ENCODE results near the gene MAPK8.

The MAPK8 gene

DNA sequence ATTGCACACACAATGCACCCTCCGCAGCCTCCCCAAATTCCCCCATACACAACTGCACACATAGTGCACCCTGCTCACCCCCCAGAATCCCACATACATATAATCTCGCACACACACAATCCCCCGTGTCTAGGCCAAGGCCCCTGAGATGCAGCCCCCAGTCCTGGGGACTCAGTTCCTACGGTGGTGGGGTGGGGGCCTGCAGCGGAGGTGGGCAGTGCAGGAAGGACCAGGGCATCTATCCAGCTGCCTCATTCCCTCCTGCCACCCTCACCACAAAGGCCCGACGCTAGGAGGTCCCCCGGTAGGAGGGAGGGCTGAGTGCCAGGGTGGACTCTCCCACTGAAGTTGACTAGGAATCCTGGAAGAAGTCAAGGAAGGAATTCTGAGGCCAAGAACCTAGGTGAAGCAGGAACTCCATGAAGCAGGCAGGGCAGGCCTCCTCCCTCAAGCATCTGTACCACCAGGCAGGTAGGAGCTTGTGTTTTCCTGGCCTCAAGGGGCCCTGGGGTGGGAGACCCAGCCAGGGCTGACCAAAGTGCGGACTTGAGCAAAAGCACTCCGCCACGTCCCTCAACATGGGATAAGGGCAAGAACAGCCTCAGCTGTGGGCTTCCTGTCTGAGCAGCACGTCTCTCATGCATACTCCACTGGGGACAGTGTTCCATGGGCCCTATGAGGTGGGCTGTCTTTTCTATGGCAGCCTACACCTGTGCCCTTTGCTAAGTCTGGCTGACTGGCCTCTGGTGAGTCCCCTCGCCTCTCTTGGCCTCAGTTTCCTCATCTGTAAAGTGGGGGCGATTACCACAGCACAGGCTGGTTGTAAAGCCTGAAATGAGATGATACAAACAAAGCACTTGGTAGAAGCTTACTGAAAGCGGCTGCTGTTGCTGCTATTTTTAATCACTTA is 145.7 kb downstream of the MAPK8 start:
- no peak for DNase-seq

DNA sequence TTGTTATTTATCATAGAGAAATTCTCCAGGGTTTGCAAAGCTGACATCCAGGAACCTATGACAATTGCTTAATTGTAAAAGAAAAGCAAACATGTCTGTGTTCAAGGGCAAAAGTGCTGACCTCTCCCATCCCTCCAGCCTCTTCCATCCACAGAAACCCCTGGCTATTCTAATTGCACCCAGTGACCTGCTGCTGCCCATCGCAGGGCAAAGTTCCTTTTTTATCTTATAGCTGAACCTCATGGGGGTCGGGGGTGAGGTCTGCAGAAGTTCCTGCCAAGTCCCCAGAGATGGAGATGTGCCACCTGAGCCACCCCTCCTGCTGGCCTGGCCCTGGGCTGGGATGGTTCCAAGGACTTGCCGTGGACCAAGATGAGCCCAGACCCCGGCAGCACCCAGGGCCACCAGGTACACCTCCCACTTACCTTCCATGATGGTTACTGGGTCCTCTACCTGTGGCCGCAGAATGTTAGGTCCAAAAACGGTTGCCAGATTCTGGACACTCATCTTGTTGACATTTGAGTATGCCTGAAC is 146.5 kb downstream of the MAPK8 start:
- no peak for DNase-seq

DNA sequence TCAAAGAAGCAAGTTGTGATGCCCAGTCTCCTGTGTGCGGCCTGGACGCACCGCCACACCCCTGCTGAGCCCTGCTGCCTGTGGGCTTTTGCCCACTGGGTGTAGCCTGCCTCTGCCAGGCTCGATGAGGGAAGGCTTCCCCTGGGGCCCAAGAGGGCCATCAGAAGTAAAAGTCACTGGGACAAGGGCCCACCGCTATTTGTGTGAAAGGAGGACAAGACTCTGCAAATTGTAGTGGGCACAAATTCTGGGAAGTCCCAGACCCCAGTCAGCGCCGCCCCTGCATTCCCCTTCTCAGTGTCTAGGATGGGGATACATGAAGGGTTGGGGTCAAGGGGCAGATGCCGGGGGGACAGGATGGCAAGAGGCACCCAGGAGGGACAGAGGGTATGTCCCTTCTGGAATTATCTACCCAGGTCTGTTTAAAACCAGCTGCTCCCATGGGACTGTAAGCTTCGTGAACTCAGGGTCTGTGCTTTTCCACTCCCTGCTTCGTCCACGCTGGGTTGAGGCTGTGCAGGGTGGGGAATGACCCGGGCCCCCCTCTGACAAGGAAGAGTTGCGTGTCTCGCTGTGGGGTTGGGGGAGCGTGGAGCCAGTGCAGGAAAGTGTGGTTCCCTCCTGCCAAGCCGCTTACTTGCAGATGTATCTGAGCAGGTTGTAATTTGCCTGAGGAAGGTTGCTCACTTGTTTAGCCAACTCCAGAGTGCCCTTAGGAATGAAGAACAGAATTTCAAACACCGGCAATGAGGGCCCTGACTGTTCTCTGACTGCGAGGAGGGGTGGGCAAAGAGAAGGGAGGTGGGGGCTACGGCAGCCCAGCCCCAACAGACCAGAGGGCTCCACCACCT is 147.2 kb downstream of the MAPK8 start:
- no peak for DNase-seq

DNA sequence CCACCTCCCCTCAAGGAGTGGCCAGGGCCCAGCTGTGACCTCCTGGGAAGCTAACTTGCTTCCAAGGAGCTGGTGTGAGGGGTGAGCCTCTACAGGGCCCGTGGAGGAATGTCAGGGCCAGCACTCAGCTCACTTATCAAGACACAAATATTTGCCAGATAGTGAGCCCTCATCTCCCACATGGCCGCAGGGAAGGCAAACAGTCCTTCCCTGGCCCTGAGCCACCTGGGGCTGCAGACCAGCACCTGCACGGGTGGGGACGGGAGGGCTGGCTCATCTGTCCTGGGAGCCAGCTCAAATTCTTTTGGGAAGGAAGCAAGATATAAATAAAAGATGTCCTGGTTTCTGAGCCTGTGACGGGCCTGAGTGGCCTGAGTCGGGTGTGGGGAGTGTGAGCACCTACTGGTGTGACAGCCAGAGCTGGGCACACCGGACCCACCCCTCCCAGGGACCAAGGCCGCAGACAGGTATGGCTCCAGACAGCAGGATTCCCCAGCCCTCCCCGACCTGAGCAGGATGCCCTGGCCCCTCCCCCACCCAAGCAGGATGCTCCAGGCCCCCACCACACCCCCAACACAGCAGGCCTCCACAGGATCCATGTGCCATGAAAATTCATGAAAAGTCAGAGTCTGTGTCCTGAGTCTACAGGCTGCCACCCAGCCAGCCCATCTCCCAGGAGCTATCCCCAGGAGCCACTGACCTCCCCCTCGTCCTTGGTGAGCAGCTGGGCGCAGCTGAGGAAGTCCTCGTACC is 148.0 kb downstream of the MAPK8 start:
- no peak for DNase-seq

DNA sequence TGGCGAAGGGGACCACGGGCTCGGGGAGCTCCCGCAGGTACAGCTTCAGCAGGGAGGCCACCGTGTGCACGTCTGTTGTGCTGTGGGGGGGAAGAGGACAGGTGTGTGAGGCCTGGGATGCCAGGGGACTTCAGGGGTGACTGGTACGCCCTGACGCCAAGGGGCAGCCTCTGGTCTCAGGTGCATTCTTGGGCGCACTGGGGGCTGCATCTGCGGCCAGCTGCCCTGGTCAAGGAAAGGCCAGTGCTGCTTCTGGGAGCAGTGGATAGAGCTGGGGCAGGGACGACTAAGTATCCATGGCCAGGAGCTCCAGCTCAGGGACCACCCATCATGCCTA is 148.5 kb downstream of the MAPK8 start:
- DNase-seq = no peak

DNA sequence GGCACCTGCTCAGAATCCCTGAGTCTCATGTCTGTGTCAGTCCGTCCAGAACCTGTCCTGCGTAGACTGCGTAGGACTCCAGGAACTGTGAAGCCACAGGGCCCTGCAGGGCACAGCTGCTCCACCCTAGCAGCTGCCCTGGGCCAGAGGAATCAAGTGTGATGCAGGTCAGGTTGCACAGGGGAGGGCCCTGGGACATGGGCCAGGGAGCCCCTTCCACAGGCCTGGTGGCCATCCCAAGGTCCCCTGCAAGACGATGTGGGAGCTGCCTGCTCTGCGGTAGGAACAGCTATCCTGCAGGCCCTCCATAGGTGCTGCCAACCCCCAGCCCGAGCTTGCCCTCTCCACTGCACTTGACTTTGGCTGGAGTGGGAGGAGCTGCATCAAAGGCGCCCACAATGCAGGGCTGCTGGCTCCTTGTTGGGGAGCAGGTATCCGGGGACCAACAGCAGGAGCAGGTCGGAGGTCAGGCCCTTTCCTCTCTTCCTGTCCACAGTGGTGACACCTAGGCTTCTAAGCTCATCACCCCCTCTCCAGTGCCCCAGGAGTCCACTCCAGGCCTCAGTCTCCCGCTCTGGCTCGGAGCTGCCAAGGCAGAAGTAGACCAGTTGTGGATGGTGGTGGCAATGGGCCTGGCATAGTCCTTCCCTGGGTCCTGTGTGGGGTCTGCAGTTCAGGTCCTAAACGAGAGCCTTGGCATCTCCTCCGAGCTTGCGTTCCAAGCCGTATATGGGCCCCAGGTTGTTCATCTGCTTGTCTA is 149.1 kb downstream of the MAPK8 start:
- no peak for DNase-seq

DNA sequence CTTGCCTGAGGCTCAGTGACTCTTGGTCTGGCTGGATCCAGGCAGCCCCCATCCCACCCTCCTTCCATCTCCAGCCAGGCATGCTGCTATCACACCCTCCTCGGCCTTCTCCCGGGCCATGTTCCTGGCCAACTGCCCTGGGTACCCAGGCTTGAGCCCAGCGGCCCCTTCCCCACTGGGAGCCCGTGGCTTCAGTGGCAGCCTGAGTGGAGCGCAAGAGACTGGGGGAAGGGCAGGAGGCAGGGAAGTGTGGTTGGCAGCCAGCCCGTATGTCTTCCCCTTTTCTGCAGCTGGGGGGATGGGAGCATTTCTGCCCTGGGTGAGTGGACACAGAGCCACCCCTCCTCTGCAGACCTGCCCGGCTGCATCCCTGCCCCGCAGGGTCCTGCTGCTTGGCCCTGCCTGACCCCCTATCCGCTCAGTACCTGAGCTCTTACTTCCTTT is 149.9 kb downstream of the MAPK8 start:
- no peak for DNase-seq

DNA sequence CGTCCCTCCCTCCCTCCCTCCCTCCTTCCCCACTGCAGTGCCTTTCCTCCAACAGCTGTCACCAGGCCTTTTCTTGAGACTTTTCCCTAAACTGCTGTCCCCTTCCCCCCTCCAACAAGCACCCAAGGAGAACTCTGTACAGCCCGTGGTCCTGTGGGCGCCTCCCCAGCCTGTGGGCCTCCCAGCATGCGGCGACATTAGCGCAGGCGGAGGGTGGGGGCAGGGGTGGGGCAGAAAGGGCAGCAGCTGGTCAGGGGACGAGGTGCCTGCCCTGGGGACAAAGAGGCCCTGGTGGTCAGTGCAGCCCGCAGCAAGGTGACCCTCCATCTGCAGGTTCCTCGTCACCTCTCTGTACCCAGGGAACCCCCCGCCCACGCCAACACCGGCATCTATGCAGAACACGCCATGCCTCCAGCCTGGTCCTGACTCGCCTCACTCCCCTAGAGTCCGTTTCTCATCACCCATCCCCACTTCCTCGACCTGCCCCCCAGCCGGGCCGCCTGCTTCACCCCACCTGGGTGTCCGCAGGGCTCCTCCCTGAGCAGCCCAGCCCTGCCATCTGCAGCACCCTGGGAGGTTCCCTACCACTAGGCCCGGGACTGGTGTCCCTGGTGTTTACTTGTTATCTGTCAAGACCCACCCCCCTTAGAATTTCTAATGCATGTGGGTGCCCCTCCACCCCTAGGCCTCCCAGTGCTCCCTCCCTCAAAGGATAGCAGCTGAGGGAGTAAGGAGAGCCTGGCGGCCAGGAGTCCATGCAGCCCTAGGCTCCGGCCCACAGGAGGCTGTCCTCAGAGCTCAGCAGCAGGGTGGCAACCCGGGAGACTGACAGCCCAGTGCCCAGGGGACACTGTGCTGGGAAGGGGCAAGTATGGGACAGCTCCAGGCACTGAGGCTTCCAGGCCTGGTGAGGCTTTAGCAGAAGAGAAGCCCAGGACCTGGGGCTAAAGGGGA is 150.6 kb downstream of the MAPK8 start:
- no peak for DNase-seq

DNA sequence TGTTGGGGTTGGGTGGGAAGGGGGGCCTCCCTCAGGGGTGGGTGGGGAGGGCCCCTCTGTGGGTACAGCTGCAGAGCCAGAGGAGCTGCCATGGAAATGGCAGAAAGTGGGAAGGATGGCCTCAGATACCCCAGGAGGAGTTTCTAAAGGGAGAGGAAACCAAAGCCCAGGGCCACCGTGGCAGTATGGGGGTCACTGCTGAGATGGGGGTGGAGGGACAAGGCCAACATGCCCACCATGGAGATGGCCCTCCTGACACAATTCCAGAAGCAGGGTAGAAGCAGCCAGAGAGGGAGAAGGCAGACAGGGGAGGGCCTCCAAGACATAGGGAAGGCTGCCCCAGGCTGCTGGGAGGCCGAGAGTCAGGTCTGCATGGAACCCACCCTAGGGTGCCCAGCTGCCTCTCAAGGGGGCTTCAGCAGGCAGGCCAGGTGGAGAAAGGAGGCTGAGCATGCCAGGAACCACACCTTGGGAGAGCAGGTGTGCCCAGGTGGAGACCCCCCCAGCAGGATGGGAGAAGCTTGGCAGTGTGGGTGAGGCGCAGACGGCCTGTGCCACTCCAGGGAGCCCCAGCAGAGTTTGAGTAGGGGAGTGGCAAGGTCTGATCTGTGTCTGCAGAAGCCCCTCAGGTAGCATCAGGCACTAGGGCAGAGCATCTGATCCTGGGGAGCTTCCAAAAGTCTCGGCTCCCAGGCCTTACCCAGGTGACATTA is 151.6 kb downstream of the MAPK8 start:
- no peak for DNase-seq

DNA sequence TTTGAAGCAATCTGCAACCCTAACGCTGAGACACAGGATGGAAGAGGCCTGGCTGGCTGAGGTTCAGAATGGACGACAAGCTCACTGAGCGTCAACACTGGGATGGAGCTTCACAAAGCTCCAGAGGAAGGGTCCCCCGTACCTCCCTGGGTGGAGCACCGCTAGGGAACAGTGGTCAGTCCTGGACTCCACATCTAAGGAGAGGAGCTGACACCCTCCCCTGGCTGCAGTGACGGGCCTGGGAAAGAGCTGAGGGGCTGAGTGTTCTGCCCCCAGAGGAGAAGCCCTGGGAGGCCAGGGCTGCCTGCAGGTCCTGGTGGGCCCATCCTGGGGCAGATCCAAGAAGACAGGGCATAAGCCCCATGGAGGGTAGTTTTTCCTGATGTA is 152.2 kb downstream of the MAPK8 start:
- no peak for DNase-seq

DNA sequence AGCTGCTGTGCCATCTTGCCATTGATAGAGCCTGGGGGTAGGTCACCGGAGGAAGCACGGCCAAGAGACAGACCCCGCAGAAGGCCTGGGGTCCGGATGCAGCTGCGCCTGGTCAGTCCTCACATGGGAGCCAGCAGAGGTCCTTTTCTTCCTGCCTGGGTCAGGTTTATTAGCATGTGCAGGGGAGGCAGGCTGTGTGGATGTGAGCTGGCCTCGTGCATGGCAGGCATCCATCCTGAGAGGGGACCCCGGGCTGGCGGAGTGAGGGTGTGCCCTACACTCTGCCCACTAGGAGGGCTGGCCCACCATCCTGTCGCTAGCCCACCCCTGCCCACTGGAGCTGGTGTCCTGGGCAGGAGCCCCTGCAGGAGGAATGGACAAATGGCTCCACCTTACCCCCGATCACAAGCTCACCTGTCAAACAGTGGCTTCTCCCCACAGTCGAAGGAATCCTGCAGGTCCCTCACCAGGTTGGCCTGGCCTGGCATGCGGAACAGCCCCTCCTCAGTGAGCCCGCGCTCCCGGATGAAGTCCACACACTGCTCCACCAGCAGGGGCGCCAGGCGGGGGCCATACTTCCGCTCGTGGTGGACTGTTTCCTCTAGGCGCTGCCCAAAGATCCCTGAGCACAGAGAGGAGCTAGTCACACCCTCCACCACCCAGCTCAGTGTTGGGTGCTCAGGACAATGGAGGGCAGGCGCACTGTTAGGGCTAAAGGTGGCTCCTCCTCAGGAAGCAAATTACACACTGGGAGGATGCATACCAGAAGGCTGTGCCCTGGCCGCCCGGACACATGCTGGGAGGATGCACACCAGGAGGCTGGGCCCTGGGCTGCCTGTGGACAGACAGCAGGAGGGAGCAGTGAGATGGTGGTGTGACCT is 153.0 kb downstream of the MAPK8 start:
- DNase-seq = no peak

DNA sequence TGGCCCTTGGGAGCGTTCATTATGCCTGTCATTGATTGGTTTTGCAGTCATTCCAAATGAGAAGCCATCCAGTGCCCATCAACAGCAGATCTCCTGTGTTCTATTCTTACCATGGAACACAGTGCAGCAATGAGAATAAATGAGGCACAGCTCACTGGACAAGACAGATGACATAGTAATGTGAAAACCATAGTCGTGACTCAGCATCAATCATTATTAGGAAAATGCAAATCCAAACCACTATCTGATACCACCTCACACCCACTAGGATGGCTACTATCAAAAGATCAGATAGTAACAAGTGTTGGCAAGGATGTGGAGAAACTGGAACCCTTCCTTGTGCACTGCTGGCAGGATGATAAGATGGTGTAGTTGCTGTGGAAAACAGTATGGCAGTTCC is 153.7 kb downstream of the MAPK8 start:
- no peak for DNase-seq

DNA sequence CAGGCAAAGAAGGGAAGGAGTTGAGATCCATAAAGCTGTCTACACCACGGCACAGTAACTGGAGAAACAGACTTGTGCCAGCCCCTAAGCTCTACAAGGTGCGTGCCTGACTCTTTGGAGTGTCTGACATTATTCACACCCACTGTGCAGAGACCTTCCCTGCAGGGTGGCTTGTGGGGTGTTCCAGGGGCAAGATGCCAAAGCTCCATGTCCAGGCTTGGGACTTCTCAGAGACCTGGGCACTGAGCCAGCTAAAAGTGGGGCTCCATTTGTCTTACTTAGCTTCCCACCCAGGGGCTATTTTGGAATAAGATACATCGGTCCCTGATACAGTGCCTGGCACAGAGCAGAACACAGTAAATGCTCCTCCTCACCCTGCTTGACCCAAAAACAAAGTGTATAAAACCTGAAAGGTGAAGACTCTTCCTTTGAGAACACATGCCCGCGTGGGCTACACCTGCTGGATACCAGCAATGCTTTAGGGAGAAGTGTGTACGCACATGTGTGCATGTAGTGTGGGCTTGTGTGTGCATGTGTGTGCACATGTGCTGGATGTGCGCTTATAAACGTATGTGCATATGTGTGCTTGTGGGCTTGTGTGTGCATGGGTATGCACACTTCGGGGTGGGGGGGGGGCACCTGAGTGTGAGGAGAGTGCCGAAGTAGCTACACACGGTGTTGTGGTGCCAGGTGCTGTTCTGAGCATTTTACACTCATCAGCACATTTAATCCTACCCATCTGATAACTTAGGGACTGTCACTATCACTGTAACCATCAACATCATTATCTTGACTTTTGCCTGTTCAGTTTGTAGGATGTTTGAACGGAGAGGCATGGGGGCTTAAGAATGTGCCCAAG is 155.4 kb downstream of the MAPK8 start:
- DNase-seq = no peak

DNA sequence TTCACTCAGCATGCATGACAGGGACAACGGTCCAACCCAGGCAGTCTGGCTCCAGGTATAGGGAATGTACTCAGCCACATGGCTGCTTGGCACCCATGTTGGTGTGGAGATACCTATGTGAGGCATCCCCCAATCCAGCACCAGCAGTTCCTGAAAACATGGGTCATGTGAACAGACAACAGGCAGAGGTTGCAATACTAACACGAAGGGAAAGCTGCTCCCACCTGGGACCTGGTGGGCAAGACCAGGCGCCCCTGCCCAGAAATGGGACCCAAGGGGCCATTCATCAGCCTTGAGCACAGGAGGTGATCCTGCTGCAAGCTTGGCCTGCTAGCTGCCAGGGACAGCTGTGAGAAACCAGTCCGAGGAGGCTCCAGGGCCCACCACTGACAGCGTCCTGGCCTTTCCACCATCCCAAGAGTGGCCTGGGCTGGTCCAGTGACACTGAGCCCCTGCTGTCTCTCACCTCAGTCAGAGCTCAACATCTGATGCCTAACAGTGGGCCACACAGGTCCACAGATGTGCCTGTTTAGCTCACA is 156.1 kb downstream of the MAPK8 start:
- no peak for DNase-seq

DNA sequence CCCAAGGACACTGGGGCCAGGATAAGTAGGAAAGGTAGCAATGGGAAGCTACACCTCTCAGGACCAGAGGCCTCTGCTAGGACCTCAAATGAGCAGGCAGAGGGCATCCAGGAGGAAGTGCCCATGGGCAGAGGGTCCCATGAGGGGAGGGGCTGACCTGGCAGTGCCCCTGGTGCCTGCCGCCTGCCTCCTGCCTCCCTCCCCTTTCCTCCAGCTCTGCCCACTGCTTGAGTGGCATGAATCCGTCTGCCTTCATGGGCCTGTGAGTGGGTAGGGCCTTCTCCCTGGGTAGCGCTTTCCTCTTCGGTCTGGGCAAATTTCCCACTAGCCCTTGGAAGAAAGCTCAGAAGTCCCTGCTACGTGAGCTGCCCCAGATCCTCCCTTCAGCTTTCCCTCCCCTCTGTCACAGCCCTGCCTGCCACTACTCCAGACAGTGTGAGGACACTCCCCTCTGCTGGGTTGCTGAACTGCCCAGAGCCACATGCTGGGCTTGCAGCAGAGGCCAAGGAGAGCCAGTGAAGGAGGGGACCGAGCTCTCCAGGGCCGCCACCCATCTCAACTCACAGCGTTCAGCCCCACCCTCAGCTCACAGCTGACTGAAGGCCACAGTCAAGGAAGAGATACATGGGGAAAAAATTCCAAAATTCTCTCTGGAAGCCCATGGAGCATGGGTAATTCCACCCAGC is 157.0 kb downstream of the MAPK8 start:
- no peak for DNase-seq

DNA sequence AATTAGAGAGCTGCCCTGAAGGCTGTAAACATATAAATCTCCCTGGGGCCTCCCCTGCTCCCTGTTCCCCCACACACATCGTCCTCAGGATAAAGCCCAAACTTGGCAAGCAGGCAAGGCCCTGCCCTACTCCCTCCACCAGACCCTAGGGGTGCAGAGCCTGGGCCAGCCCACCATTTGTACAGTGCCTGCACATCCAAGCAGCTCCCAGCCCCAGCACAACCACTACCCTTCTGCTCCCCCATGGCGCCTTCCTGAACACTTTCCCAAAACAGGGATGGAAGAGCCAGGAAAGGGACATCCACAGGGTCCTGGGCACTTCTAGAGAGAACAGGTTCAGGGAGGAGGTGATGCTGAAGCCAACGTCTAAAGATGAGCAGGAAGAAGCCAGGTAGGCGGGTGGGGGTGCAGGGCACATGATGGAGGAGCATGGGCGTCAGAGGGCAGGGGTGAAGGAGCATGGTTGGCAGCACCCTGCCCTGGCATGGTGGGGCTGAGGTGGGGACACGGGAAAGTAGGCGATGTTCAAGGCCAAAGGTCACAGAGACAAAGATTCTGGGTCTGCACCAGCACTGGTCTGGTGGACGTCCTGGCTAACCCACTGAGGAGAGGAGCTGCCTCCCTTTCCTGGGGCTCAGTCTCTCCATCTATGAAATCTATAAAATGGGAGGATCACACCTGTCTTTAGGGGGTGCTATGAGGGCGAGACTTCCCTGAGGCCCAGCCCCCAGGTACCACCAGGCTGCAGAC is 157.8 kb downstream of the MAPK8 start:
- DNase-seq = no peak

All from left hindlimb (tissue), 1 donor.